Measurements from ENCODE around the gene PIWIL1. TPM values are rescaled to one million over a fixed set of nuclear protein-coding genes. Genes with fewer than 3 reads are reported as not detected.

The PIWIL1 gene
- polyA plus RNA-seq, 2 of the 4 experiments (the other 2 are of a cell fraction), result not detected

GRCh38 chr12:130414381-130414780, 76.7 kb downstream of the PIWIL1 start (continued):
- TF ChIP-seq CHD2 (IDR thresholded peaks at IDR 0.05; ENCODE audit: low read length, partially characterized antibody), result no peak
- TF ChIP-seq RAD21 (conservative IDR thresholded peaks at IDR 0.05 in 1 of 2, IDR thresholded peaks at IDR 0.05 in 1 of 2), result no peak
- TF ChIP-seq CEBPB (IDR thresholded peaks at IDR 0.05), result no peak
- no peak for TF ChIP-seq POLR2A (IDR thresholded peaks at IDR 0.05; ENCODE audit: low read length)
- TF ChIP-seq BHLHE40 (IDR thresholded peaks at IDR 0.05; ENCODE audit: low read depth, low read length), result no peak
- TF ChIP-seq USF2 (IDR thresholded peaks at IDR 0.05), result no peak
- no peak for TF ChIP-seq HOXB5 (CRISPR knock-in tag; IDR thresholded peaks at IDR 0.05)
- no peak for TF ChIP-seq EHF (CRISPR knock-in tag; IDR thresholded peaks at IDR 0.05)
- TF ChIP-seq KDM1A (IDR thresholded peaks at IDR 0.05; ENCODE audit: low read depth), result no peak

DNA sequence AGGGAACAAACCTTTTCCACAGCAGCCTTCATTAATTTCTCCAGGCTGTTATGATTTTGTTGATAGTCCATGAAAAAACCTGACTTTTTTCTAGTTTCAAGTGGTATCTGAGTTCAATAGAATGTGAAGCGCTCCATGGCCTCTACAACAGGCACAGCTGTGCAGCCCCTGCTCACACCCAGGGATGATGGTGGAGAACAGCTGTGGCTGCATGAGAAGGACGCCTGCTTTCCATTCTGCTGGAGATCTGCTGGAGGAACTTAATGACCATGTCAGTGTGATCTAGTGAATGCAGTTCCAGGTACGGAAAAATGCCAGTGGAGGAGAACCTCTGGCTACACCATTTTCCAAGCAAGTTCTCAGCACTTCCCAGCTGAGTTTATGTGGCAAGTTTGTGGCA, 80.6 kb downstream of the PIWIL1 start:
- ATAC-seq, result no peak
- Histone ChIP-seq H3K27ac (no peak overlapping the region), H3K4me3 (no peak overlapping the region), H3K9me3 (no peaks in the 10 kb centered on the region), H3K4me2 (no peak overlapping the region), H3K4me1 (no peaks in the 10 kb centered on the region)
- TF ChIP-seq MAFK (IDR thresholded peaks at IDR 0.05; ENCODE audit: partially characterized antibody), result no peak
- TF ChIP-seq HDAC2 (IDR thresholded peaks at IDR 0.05), result no peak
- no peak for TF ChIP-seq PHF8 (IDR thresholded peaks at IDR 0.05; ENCODE audit: borderline replicate concordance, low read depth)
- TF ChIP-seq CHD2 (IDR thresholded peaks at IDR 0.05; ENCODE audit: low read length, partially characterized antibody), result no peak
- no peak for TF ChIP-seq CEBPB (IDR thresholded peaks at IDR 0.05)
- TF ChIP-seq, protein P1, sequence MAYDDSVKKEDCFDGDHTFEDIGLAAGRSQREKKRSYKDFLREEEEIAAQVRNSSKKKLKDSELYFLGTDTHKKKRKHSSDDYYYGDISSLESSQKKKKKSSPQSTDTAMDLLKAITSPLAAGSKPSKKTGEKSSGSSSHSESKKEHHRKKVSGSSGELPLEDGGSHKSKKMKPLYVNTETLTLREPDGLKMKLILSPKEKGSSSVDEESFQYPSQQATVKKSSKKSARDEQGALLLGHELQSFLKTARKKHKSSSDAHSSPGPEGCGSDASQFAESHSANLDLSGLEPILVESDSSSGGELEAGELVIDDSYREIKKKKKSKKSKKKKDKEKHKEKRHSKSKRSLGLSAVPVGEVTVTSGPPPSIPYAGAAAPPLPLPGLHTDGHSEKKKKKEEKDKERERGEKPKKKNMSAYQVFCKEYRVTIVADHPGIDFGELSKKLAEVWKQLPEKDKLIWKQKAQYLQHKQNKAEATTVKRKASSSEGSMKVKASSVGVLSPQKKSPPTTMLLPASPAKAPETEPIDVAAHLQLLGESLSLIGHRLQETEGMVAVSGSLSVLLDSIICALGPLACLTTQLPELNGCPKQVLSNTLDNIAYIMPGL (CRISPR knock-in tag; IDR thresholded peaks at IDR 0.05; ENCODE audit: borderline replicate concordance), result no peak
- TF ChIP-seq MYC (IDR thresholded peaks at IDR 0.05; ENCODE audit: borderline replicate concordance, low read length), result no peak
- TF ChIP-seq USF2 (IDR thresholded peaks at IDR 0.05), result no peak
- TF ChIP-seq, protein P2, sequence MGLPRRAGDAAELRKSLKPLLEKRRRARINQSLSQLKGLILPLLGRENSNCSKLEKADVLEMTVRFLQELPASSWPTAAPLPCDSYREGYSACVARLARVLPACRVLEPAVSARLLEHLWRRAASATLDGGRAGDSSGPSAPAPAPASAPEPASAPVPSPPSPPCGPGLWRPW (IDR thresholded peaks at IDR 0.05), result no peak
- TF ChIP-seq CBX2 (IDR thresholded peaks at IDR 0.05; ENCODE audit: borderline replicate concordance, low read depth), result no peak
- DNase-seq (ENCODE audit: low read depth in 1 of 2, low spot score in 1 of 2), result no peak
- CTCF ChIA-PET, result no interaction called here
- POLR2A ChIA-PET, result no interaction called here
- WGBS (ENCODE audit: missing lambda C conversion rate), result 12% methylated on average over 2 of the region's 3 CpGs
- FAIRE-seq, result no peak

DNA sequence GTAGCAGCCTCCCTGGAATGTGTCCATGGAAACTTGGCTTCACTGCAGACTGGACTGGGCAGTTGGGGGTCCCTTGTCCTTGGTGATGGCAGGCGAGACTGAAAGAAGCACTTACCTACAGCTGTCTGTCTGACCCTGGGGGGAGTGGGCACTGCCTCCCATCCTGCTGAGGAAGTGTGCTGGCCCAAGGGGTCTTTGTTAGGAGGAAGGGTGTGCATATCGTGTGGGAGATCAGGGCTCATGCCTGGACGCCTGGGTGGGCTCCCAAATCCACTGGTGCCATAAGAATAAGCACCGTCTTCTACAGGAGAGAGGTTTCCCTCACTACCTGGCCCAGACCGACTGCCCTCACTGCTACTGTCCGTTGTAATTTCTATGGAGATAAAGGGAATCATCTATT, 81.4 kb downstream of the PIWIL1 start:
- FAIRE-seq (no peak), ATAC-seq (no peak), DNase-seq (ENCODE audit: low read depth in 1 of 2, low spot score in 1 of 2) (no peak)
- no peak overlapping the region for H3K4me3 ChIP-seq
- H3K27ac ChIP-seq, result no peak overlapping the region
- H3K9me3 ChIP-seq, result no peaks in the 10 kb centered on the region
- TF ChIP-seq USF2 (IDR thresholded peaks at IDR 0.05) (no peak), HOXB13 (CRISPR knock-in tag; IDR thresholded peaks at IDR 0.05; ENCODE audit: low read depth) (no peak), RCOR1 (IDR thresholded peaks at IDR 0.05; ENCODE audit: low read depth, low read length) (no peak), HDAC2 (IDR thresholded peaks at IDR 0.05) (no peak), HOXB5 (CRISPR knock-in tag; IDR thresholded peaks at IDR 0.05) (no peak), EP300 (IDR thresholded peaks at IDR 0.05) (no peak), CBX8 (IDR thresholded peaks at IDR 0.05) (no peak), ZC3H11A (IDR thresholded peaks at IDR 0.05) (no peak), CEBPB (IDR thresholded peaks at IDR 0.05) (no peak), KDM1A (IDR thresholded peaks at IDR 0.05; ENCODE audit: low read depth) (no peak), TFCP2L1 (CRISPR knock-in tag; IDR thresholded peaks at IDR 0.05) (no peak)
- TF ChIP-seq, protein P3, sequence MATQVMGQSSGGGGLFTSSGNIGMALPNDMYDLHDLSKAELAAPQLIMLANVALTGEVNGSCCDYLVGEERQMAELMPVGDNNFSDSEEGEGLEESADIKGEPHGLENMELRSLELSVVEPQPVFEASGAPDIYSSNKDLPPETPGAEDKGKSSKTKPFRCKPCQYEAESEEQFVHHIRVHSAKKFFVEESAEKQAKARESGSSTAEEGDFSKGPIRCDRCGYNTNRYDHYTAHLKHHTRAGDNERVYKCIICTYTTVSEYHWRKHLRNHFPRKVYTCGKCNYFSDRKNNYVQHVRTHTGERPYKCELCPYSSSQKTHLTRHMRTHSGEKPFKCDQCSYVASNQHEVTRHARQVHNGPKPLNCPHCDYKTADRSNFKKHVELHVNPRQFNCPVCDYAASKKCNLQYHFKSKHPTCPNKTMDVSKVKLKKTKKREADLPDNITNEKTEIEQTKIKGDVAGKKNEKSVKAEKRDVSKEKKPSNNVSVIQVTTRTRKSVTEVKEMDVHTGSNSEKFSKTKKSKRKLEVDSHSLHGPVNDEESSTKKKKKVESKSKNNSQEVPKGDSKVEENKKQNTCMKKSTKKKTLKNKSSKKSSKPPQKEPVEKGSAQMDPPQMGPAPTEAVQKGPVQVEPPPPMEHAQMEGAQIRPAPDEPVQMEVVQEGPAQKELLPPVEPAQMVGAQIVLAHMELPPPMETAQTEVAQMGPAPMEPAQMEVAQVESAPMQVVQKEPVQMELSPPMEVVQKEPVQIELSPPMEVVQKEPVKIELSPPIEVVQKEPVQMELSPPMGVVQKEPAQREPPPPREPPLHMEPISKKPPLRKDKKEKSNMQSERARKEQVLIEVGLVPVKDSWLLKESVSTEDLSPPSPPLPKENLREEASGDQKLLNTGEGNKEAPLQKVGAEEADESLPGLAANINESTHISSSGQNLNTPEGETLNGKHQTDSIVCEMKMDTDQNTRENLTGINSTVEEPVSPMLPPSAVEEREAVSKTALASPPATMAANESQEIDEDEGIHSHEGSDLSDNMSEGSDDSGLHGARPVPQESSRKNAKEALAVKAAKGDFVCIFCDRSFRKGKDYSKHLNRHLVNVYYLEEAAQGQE (IDR thresholded peaks at IDR 0.05), result no peak
- no peak overlapping the region for H3K4me2 ChIP-seq
- H3K4me1 ChIP-seq, result no peaks in the 10 kb centered on the region
- ChIA-PET POLR2A (no interaction called here), CTCF (no interaction called here)
- 11% methylated on average over 6 of the region's 6 CpGs for WGBS (ENCODE audit: missing lambda C conversion rate)
